Ishikawa (cell line): Measurements from ENCODE around the gene IMPA2.

Source experiments
- CEBPB ChIP-seq: IDR thresholded peaks from 2 replicates; pipeline ENCODE4 v1.6.1; 2012
- CREB1 ChIP-seq: IDR thresholded peaks from 2 replicates; pipeline ENCODE4 v1.6.1; 2012; ENCODE audit warnings: low read depth
- EGR1 ChIP-seq: IDR thresholded peaks from 2 replicates; pipeline ENCODE4 v1.6.1; 2012
- EP300 ChIP-seq: IDR thresholded peaks from 2 replicates; pipeline ENCODE4 v1.6.1; 2012; ENCODE audit warnings: borderline replicate concordance
- FOXM1 ChIP-seq: IDR thresholded peaks from 2 replicates; pipeline ENCODE4 v1.6.1; 2012; ENCODE audit warnings: low read depth, borderline replicate concordance
- MAX ChIP-seq: IDR thresholded peaks from 2 replicates; pipeline ENCODE4 v1.6.1; 2012
- NFIC ChIP-seq: IDR thresholded peaks from 2 replicates; pipeline ENCODE4 v1.6.1; 2012
- RAD21 ChIP-seq: IDR thresholded peaks from 2 replicates; pipeline ENCODE4 v1.6.1; 2012; ENCODE audit warnings: low read depth
- REST ChIP-seq: IDR thresholded peaks from 2 replicates; pipeline ENCODE4 v1.6.1; 2012; ENCODE audit warnings: low read depth, mild to moderate bottlenecking
- TAF1 ChIP-seq: IDR thresholded peaks from 2 replicates; pipeline ENCODE4 v1.6.1; 2012; ENCODE audit warnings: low read depth, mild to moderate bottlenecking
- TCF12 ChIP-seq: IDR thresholded peaks from 2 replicates; pipeline ENCODE4 v1.6.1; 2012; ENCODE audit warnings: low read depth
- TEAD4 ChIP-seq: IDR thresholded peaks from 2 replicates; pipeline ENCODE4 v1.6.1; 2012
- USF1 ChIP-seq: IDR thresholded peaks from 2 replicates; pipeline ENCODE4 v1.6.1; 2012
- YY1 ChIP-seq: IDR thresholded peaks from 2 replicates; pipeline ENCODE4 v1.6.1; 2012; ENCODE audit warnings: low read depth
- ZBTB7A ChIP-seq: IDR thresholded peaks from 2 replicates; pipeline ENCODE4 v1.6.1; 2012; ENCODE audit warnings: low read depth

The IMPA2 gene

GRCh38 chr18:12072996-12073395 lies 91.7 kb downstream of the IMPA2 start:
- TF ChIP-seq NFIC (no peak), ZBTB7A (no peak)

GRCh38 chr18:12074736-12075135 lies 93.4 kb downstream of the IMPA2 start:
- TF ChIP-seq RAD21: no peak; the same call in 1 of the 2 replicates
- no peak for TF ChIP-seq CEBPB
- no peak for TF ChIP-seq YY1
- TF ChIP-seq TAF1: no peak
- no peak for TF ChIP-seq REST
- TF ChIP-seq MAX: no peak
- TF ChIP-seq FOXM1: no peak
- no peak for TF ChIP-seq ZBTB7A
- no peak for TF ChIP-seq NFIC
- TF ChIP-seq CREB1: no peak
- no peak for TF ChIP-seq EGR1
- TF ChIP-seq TCF12: no peak
- no peak for TF ChIP-seq EP300
- no peak for TF ChIP-seq USF1
- no peak for TF ChIP-seq TEAD4

- TF ChIP-seq CREB1 (no peak), REST (no peak), TCF12 (no peak), MAX (no peak), EP300 (no peak), USF1 (no peak), CEBPB (no peak), FOXM1 (no peak), NFIC (no peak), TAF1 (no peak), RAD21 (no peak), ZBTB7A (no peak), TEAD4 (no peak), YY1 (no peak), EGR1 (no peak)
Measured at GRCh38 chr18:12076424-12077140, 95.3 kb downstream of the IMPA2 start.

GRCh38 chr18:12079491-12080237 lies 98.4 kb downstream of the IMPA2 start:
- TF ChIP-seq YY1 (no peak), EGR1 (no peak), NFIC (peak; percentile 60), TEAD4 (peak; percentile 40; the same call in 1 of the 2 replicates), ZBTB7A (0 out of 2 replicates have a peak, but pooled peaks have one; percentile 38)
